ENCODE results near the gene MFRP.

- TF ChIP-seq TAF1 (IDR thresholded peaks at IDR 0.05; ENCODE audit: low read depth, low read length): no peak
- TF ChIP-seq POLR2A (IDR thresholded peaks at IDR 0.05; ENCODE audit: low read depth, low read length): no peak
- no peak for TF ChIP-seq SPI1 (IDR thresholded peaks at IDR 0.05; ENCODE audit: low read depth, low read length)
- no peak for TF ChIP-seq POLR2AphosphoS5 (IDR thresholded peaks at IDR 0.05; ENCODE audit: low read depth, low read length)
- no peak for TF ChIP-seq POU2F2 (IDR thresholded peaks at IDR 0.05; ENCODE audit: low read depth, low read length)
- no peak for TF ChIP-seq PAX5 (IDR thresholded peaks at IDR 0.05; ENCODE audit: insufficient read depth, low read length, severe bottlenecking)
Measured at GRCh38 chr11:119318240-119319135, 28.0 kb downstream of the MFRP start.

Data from GM12891 (cell line).